Peyer's patch (tissue), 4 donors: ENCODE data around the gene PFN1.

ENCODE experiments used
- CTCF ChIP-seq, 6 experiments: fragments of 450-650 bp in 4 of 6; fragments of 200-600 bp in 2 of 6; sonication (generic) in 1 of 6; IDR thresholded peaks; one replicate each; pipeline ENCODE4 v1.5.1; 2017 to 2019; ENCODE audit warnings: antibody characterized with exemption in 6 of 6, mild to moderate bottlenecking in 3 of 6, moderate library complexity in 1 of 6
- POLR2A ChIP-seq, 2 donors: fragments of 450-650 bp; IDR thresholded peaks; one replicate each; pipeline ENCODE4 v1.5.1; 2017; ENCODE audit warnings: antibody characterized with exemption in 2 of 2, mild to moderate bottlenecking in 2 of 2, moderate library complexity in 2 of 2

- TF ChIP-seq CTCF (IDR thresholded peaks at IDR 0.05), result no peak
- TF ChIP-seq POLR2A (IDR thresholded peaks at IDR 0.05), result no peak
Observed at GRCh38 chr17:4919511-4920047, 28.8 kb downstream of the PFN1 start.
